A549 (cell line): Measurements from ENCODE around the gene THUMPD2. TPM values are rescaled to one million over a fixed set of nuclear protein-coding genes. Genes with fewer than 3 reads are reported as not detected.

ENCODE experiments used
- ATAC-seq, 2 experiments: fragments of 200-7000 bp in 1 of 2; fragments of >200 bp in 1 of 2; cut with Nextera tagmentation in 1 of 2; cut with Tn5 transposase in 1 of 2; 3 replicates each; pipeline versions ENCODE4 v1.8.0 to v1.9.1; 2018 to 2020; ENCODE audit warnings: mild to moderate bottlenecking in 1 of 2, moderate library complexity in 1 of 2
- CTCF ChIA-PET: fragments of 300-600 bp; sonication (Branson Sonifier 250); formaldehyde crosslinking; extraction: SDS; loops from one replicate; lab custom pipeline; 2021; ENCODE audit warnings: antibody characterized with exemption, inconsistent platforms; lab: Yijun Ruan, JAX
- POLR2A ChIA-PET: fragments of 350-600 bp; formaldehyde crosslinking; extraction: SDS; loops from one replicate; lab custom pipeline; 2021; ENCODE audit warnings: antibody characterized with exemption, inconsistent platforms; lab: Yijun Ruan, JAX
- DNase-seq, 2 experiments: peaks; one replicate each; pipeline versions ENCODE4 v3.0.0 to v3.0.0-alpha.2; 2011 to 2016; ENCODE audit warnings: low read depth in 1 of 2, low spot score in 1 of 2
- FAIRE-seq: peaks from 2 replicates; lab custom pipeline; 2011; peaks lifted over from hg19 to GRCh38; lab: Jason Lieb, UNC
- H3K27ac ChIP-seq, 2 experiments: fragments of >200 bp; sonication (Bioruptor Twin); formaldehyde crosslinking; 3 replicates each; pipeline ENCODE4 v1.5.1; 2016 to 2017
- H3K4me1 ChIP-seq: fragments of >200 bp; sonication (Bioruptor Twin); formaldehyde crosslinking; 3 replicates; pipeline ENCODE4 v1.6.1; 2016
- H3K4me2 ChIP-seq: fragments of >200 bp; sonication (Bioruptor Twin); formaldehyde crosslinking; 3 replicates; pipeline ENCODE4 v1.6.1; 2016
- H3K4me3 ChIP-seq: fragments of >200 bp; sonication (Bioruptor Twin); formaldehyde crosslinking; 3 replicates; pipeline ENCODE4 v1.5.1; 2016
- H3K9me3 ChIP-seq: fragments of >200 bp; sonication (Bioruptor Twin); formaldehyde crosslinking; 3 replicates; pipeline ENCODE4 v1.6.1; 2016
- BHLHE40 ChIP-seq: IDR thresholded peaks from 2 replicates; pipeline ENCODE4 v1.6.1; 2012; ENCODE audit warnings: low read depth, low read length, inconsistent platforms
- CBX8 ChIP-seq: fragments of 200-600 bp; sonication (generic); IDR thresholded peaks from 2 replicates; pipeline ENCODE4 v1.6.1; 2016
- ESRRA ChIP-seq: fragments of 150-350 bp; IDR thresholded peaks from 2 replicates; pipeline ENCODE4 v1.6.1; 2014; ENCODE audit warnings: mild to moderate bottlenecking, low read length, borderline replicate concordance
- FOSB ChIP-seq: fragments of 250-450 bp; sonication (Bioruptor Pico); IDR thresholded peaks from 2 replicates; pipeline ENCODE4 v1.5.0; 2020; ENCODE audit warnings: mild to moderate bottlenecking, moderate library complexity
- FOSL2 ChIP-seq, 2 experiments: fragments of 450-650 bp in 1 of 2; fragments of >200 bp in 1 of 2; sonication (Bioruptor Twin) in 1 of 2; formaldehyde crosslinking; IDR thresholded peaks; 2 replicates each; pipeline versions ENCODE4 v1.5.0 to v1.6.1; 2016 to 2020; ENCODE audit warnings: mild to moderate bottlenecking in 1 of 2, moderate library complexity in 1 of 2
- GATA3 ChIP-seq: IDR thresholded peaks from 2 replicates; pipeline ENCODE4 v1.6.1; 2012; ENCODE audit warnings: borderline replicate concordance
- HEYL ChIP-seq: fragments of 250-450 bp; sonication (Bioruptor Pico); IDR thresholded peaks from 2 replicates; pipeline ENCODE4 v1.8.0; 2021; ENCODE audit warnings: mild to moderate bottlenecking, moderate library complexity
- HOXB5 ChIP-seq: fragments of 250-450 bp; sonication (Bioruptor Pico); IDR thresholded peaks from 2 replicates; pipeline ENCODE4 v1.5.0; 2020; ENCODE audit warnings: mild to moderate bottlenecking, moderate library complexity
- JUN ChIP-seq, 2 experiments: fragments of >200 bp; sonication (Bioruptor Twin); formaldehyde crosslinking; IDR thresholded peaks; 2 replicates in 1 of 2; 3 replicates in 1 of 2; pipeline ENCODE4 v1.6.1; 2016 to 2017
- KDM5A ChIP-seq: fragments of 200-600 bp; sonication (generic); IDR thresholded peaks from 2 replicates; pipeline ENCODE4 v1.6.1; 2016; ENCODE audit warnings: antibody characterized with exemption, mild to moderate bottlenecking
- MAFK ChIP-seq: fragments of 450-650 bp; IDR thresholded peaks from 2 replicates; pipeline ENCODE4 v1.6.1; 2014; ENCODE audit not compliant: partially characterized antibody
- MAZ ChIP-seq: fragments of 150-350 bp; IDR thresholded peaks from 2 replicates; pipeline ENCODE4 v1.6.1; 2014; ENCODE audit warnings: antibody characterized with exemption, low read depth, low read length, borderline replicate concordance
- MYC ChIP-seq: IDR thresholded peaks from 2 replicates; pipeline ENCODE4 v1.6.1; 2012; ENCODE audit warnings: mild to moderate bottlenecking, inconsistent platforms, low read length, improper control_type of control experiment, borderline replicate concordance
- NR3C1 ChIP-seq: fragments of >200 bp; sonication (Bioruptor Twin); formaldehyde crosslinking; IDR thresholded peaks from 3 replicates; pipeline ENCODE4 v1.6.1; 2017
- PBX3 ChIP-seq: IDR thresholded peaks from 2 replicates; pipeline ENCODE4 v1.6.1; 2012
- POLR2A ChIP-seq: IDR thresholded peaks from 2 replicates; pipeline ENCODE4 v1.6.1; 2012; ENCODE audit warnings: mild to moderate bottlenecking, low read length
- POLR2AphosphoS2 ChIP-seq: conservative IDR thresholded peaks from 2 replicates; pipeline ENCODE4 v1.6.1; 2012; ENCODE audit warnings: low read length, improper control_type of control experiment, inconsistent platforms
- RARB ChIP-seq: fragments of 250-450 bp; sonication (Bioruptor Pico); IDR thresholded peaks from 2 replicates; pipeline ENCODE4 v1.8.0; 2021; ENCODE audit warnings: mild to moderate bottlenecking, moderate library complexity
- RCOR1 ChIP-seq: fragments of 150-350 bp; IDR thresholded peaks from 2 replicates; pipeline ENCODE4 v1.6.1; 2014; ENCODE audit warnings: antibody characterized with exemption, low read length, low read depth
- SREBF2 ChIP-seq: fragments of 450-650 bp; IDR thresholded peaks from 2 replicates; pipeline ENCODE4 v1.6.1; 2014; ENCODE audit warnings: mild to moderate bottlenecking, moderate library complexity
- TP53 ChIP-seq: fragments of 250-450 bp; sonication (Bioruptor Pico); IDR thresholded peaks from 2 replicates; pipeline ENCODE4 v1.5.0; 2021; ENCODE audit warnings: mild to moderate bottlenecking, moderate library complexity
- USF2 ChIP-seq: fragments of 450-650 bp; IDR thresholded peaks from 2 replicates; pipeline ENCODE4 v1.6.1; 2014; ENCODE audit warnings: antibody characterized with exemption
- ZFP36 ChIP-seq: fragments of 450-650 bp; IDR thresholded peaks from 2 replicates; pipeline ENCODE4 v1.6.1; 2014; ENCODE audit warnings: borderline replicate concordance; ENCODE audit not compliant: partially characterized antibody
- WGBS: methylation state at CpG from one replicate; pipeline ENCODE4 v1.1.6; 2017; ENCODE audit errors: missing lambda C conversion rate; 5-methylcytosine and 5-hydroxymethylcytosine counted together
- polyA plus RNA-seq, 4 experiments: library from polyadenylated mRNA; depleted of rRNA in 3 of 4; stranded (reverse); fragments of >200 nt; fragmentation: RNase III in 1 of 4; extraction: RNeasy Plus Mini Kit Qiagen cat#74134 plus additional on column Dnase treatment in 1 of 4; gene quantifications; 2 replicates in 3 of 4; 3 replicates in 1 of 4; pipeline ENCODE4 v1.2.3, GENCODE V29; 2011 to 2017

Gene THUMPD2
- polyA plus RNA-seq, 2 of the 4 experiments (the other 2 are of a cell fraction): 13.8 to 25.3 TPM

- WGBS: 79% methylated on average over 9 of the region's 9 CpGs
- no peak for TF ChIP-seq SREBF2
- TF ChIP-seq MYC: no peak
- TF ChIP-seq USF2: no peak
- TF ChIP-seq ZFP36: no peak
- TF ChIP-seq JUN (IDR thresholded peaks at IDR 0.05): no peak
- TF ChIP-seq, all 56 proteins: peak for 0
- POLR2A ChIA-PET: no interaction called here
These were observed 60.6 kb downstream of the THUMPD2 start for GRCh38 chr2:39718483-39718882.

DNA sequence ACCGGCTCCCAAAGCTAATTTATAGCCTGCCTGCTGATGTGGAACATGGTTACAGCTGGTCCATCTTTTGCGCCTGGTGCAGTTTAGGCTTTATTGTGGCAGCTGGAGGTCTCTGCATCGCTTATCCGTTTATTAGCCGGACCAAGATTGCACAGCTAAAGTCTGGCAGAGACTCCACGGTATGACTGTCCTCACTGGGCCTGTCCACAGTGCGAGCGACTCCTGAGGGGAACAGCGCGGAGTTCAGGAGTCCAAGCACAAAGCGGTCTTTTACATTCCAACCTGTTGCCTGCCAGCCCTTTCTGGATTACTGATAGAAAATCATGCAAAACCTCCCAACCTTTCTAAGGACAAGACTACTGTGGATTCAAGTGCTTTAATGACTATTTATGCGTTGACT lies 62.0 kb downstream of the THUMPD2 start:
- TF ChIP-seq GATA3: no peak
- TF ChIP-seq KDM5A: no peak
- no peak for TF ChIP-seq ESRRA
- no peak for TF ChIP-seq PBX3
- TF ChIP-seq NR3C1: no peak
- no peak for TF ChIP-seq BHLHE40
- no peak for TF ChIP-seq RARB (CRISPR knock-in tag)
- TF ChIP-seq MAFK: no peak
- TF ChIP-seq TP53: no peak
- TF ChIP-seq MAZ: no peak
- no peak for TF ChIP-seq HEYL
- no peak for TF ChIP-seq POLR2A
- TF ChIP-seq HOXB5 (CRISPR knock-in tag): no peak
- no peak for TF ChIP-seq CBX8
- TF ChIP-seq POLR2AphosphoS2: no peak
- 92% methylated on average over 12 of the region's 12 CpGs for WGBS
- ATAC-seq (no peak), DNase-seq (no peak), FAIRE-seq (no peak)
- ChIA-PET CTCF (interaction anchor here (0.6 kb wide), 1 partner anchor 34 kb away, joined by 5 read pairs; no protein-coding TSS in a partner anchor), POLR2A (no interaction called here)
- Histone ChIP-seq H3K27ac (no peak overlapping the region), H3K4me3 (no peak overlapping the region), H3K9me3 (no peaks in the 10 kb centered on the region), H3K4me2 (no peak overlapping the region), H3K4me1 (no peaks in the 10 kb centered on the region)

More at GRCh38 chr2:39718483-39718882, 60.6 kb downstream of the THUMPD2 start:
- ATAC-seq: no peak
- Histone ChIP-seq H3K27ac (no peak overlapping the region), H3K4me1 (no peaks in the 10 kb centered on the region), H3K4me2 (no peak overlapping the region), H3K4me3 (no peak overlapping the region), H3K9me3 (no peaks in the 10 kb centered on the region)
- FAIRE-seq: no peak
- CTCF ChIA-PET: interaction anchor here (1.4 to 2.9 kb wide), 2 partner anchors 12 to 22 kb away, joined by 4 to 13 read pairs; no protein-coding TSS in a partner anchor
- DNase-seq: no peak

DNA sequence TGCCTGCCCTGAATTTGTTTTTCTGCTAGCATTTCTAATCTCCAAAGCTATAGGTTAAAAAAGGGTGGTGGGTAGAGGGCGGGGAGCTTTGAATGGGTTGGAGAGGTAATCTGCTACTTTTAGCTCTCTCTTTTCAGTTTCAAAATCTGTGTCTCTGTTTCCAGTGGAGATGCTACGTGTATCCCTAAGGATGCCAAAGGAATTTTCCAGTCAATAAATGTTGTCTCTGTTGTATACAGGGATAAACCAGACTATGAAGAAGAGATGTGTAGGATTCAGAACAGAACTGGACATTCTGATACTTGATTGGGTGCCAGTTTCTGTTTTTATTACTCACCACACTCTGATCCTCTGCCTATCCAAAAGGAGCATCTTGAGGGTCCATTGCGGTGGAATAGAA lies 63.2 kb downstream of the THUMPD2 start:
- TF ChIP-seq POLR2A: no peak
- no peak for TF ChIP-seq JUN (IDR thresholded peaks at IDR 0.05)
- no peak for TF ChIP-seq FOSL2 (IDR thresholded peaks at IDR 0.05)
- TF ChIP-seq FOSL2 (CRISPR knock-in tag; IDR thresholded peaks at IDR 0.05): no peak
- TF ChIP-seq RCOR1: no peak
- no peak for TF ChIP-seq FOSB (CRISPR knock-in tag)
- TF ChIP-seq BHLHE40: no peak
- TF ChIP-seq HOXB5 (CRISPR knock-in tag): no peak
- H3K4me3 ChIP-seq: no peak overlapping the region
- CTCF ChIA-PET: interaction anchor here (2.7 to 2.8 kb wide), 2 partner anchors 14 to 18 kb away, joined by 14 to 15 read pairs; no protein-coding TSS in a partner anchor
- WGBS: 46% methylated on average over 3 of the region's 3 CpGs
- no peak for DNase-seq
- no peak for FAIRE-seq
- H3K27ac ChIP-seq: no peak overlapping the region
- no peaks in the 10 kb centered on the region for H3K4me1 ChIP-seq
- no peak for ATAC-seq
- no peak overlapping the region for H3K4me2 ChIP-seq
- POLR2A ChIA-PET: no interaction called here
- H3K9me3 ChIP-seq: no peaks in the 10 kb centered on the region
